ENCODE results near the gene TMEM92. TPM values are rescaled to one million over a fixed set of nuclear protein-coding genes. Genes with fewer than 3 reads are reported as not detected.

Gene TMEM92
- total and polyA plus RNA-seq, 5 donors: not detected

GRCh38 chr17:50318501-50319285, 44.4 kb downstream of the TMEM92 start:
- ATAC-seq: no peak

DNA sequence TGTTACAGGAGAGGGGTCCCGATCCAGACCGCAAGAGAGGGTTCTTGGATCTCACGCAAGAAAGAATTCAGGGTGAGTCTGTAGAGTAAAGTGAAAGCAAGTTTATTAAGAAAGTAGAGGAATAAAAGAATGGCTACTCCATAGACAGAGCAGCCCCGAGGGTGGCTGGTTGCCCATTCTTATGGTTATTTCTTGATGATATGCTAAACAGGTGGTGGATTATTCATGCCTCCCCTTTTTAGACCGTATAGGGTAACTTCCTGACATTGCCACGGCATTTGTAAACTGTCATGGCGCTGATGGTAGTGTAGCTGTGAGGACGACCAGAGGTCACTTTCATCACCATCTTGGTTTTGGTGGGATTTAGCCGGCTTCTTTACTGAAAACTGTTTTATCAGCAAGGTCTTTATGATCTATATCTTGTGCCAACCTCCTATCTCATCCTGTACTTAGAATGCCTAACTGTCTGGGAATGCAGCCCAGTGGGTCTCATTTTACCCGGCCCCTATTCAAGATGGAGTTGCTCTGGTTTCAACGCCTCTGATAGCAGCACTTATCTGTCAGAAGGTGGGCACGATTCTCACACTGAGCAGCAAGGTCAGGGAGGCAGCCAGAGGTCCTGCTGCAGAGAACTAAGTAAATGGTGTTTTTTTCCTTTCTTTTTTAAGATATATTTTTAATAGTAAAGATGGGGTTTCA, 45.2 kb downstream of the TMEM92 start:
- ATAC-seq (no peak), DNase-seq (no peak)
- intact Hi-C loops (cut with DNase I): no loop called here
- 68% methylated on average over 12 of the region's 12 CpGs for WGBS
- Histone ChIP-seq H3K4me1 (ENCODE audit: control insufficient read depth, insufficient read depth, low read length) (no peaks in the 10 kb centered on the region), H3K27me3 (ENCODE audit: control insufficient read depth, insufficient read depth) (no peaks in the 10 kb centered on the region), H3K4me3 (ENCODE audit: low read length) (no peak overlapping the region), H3K9me3 (ENCODE audit: control insufficient read depth, low read length) (no peaks in the 10 kb centered on the region), H3K27ac (ENCODE audit: low read length) (no peak overlapping the region)

More at GRCh38 chr17:50318501-50319285, 44.4 kb downstream of the TMEM92 start:
- intact Hi-C loops (cut with DNase I): no loop called here
- H3K4me3 ChIP-seq (ENCODE audit: low read length): no peak overlapping the region
- no peak for DNase-seq
- H3K4me1 ChIP-seq (ENCODE audit: control insufficient read depth, insufficient read depth, low read length): no peaks in the 10 kb centered on the region
- no peaks in the 10 kb centered on the region for H3K9me3 ChIP-seq (ENCODE audit: control insufficient read depth, low read length)
- H3K27me3 ChIP-seq (ENCODE audit: control insufficient read depth, insufficient read depth): no peaks in the 10 kb centered on the region
- no peak overlapping the region for H3K27ac ChIP-seq (ENCODE audit: low read length)
- WGBS: 71% methylated on average over 10 of the region's 10 CpGs

GRCh38 chr17:50322271-50322670, 48.0 kb downstream of the TMEM92 start:
- intact Hi-C loops (cut with DNase I): no loop called here
- no peaks in the 10 kb centered on the region for H3K9me3 ChIP-seq (ENCODE audit: control insufficient read depth, low read length)
- WGBS: 50% methylated on average over 7 of the region's 7 CpGs
- no peaks in the 10 kb centered on the region for H3K27me3 ChIP-seq (ENCODE audit: control insufficient read depth, insufficient read depth)
- DNase-seq: no peak
- H3K4me3 ChIP-seq (ENCODE audit: low read length): no peak overlapping the region
- no peak for ATAC-seq
- no peak overlapping the region for H3K27ac ChIP-seq (ENCODE audit: low read length)
- no peaks in the 10 kb centered on the region for H3K4me1 ChIP-seq (ENCODE audit: control insufficient read depth, insufficient read depth, low read length)

GRCh38 chr17:50323060-50323459, 48.8 kb downstream of the TMEM92 start:
- Histone ChIP-seq H3K27me3 (ENCODE audit: control insufficient read depth, insufficient read depth) (no peaks in the 10 kb centered on the region), H3K9me3 (ENCODE audit: control insufficient read depth, low read length) (no peaks in the 10 kb centered on the region), H3K4me3 (ENCODE audit: low read length) (no peak overlapping the region), H3K27ac (ENCODE audit: low read length) (no peak overlapping the region), H3K4me1 (ENCODE audit: control insufficient read depth, insufficient read depth, low read length) (no peaks in the 10 kb centered on the region)
- intact Hi-C loops (cut with DNase I): no loop called here
- DNase-seq (no peak), ATAC-seq (no peak)
- WGBS: 57% methylated on average over 5 of the region's 5 CpGs

DNA sequence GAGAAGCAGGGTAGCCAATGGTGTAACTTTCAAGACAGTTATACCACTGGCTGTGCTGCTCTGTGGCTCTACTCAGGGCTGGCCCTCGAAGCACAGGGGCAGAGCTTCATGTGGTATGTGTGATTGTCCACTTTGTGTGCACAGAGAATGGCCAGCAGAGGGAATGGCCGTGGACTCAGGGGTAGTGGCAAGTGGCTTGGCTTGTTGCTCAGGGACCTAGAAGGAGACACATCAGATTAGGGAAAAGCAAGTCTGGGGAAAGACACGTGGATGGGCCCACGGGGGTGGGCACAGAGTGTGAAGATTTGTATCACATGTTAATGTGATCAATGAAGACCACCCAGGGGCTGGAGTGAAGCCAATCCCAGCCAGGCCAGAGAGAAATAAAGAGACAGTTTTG, 51.6 kb downstream of the TMEM92 start:
- intact Hi-C loops (cut with DNase I): no loop called here
- 58% methylated on average over 4 of the region's 4 CpGs for WGBS

DNA sequence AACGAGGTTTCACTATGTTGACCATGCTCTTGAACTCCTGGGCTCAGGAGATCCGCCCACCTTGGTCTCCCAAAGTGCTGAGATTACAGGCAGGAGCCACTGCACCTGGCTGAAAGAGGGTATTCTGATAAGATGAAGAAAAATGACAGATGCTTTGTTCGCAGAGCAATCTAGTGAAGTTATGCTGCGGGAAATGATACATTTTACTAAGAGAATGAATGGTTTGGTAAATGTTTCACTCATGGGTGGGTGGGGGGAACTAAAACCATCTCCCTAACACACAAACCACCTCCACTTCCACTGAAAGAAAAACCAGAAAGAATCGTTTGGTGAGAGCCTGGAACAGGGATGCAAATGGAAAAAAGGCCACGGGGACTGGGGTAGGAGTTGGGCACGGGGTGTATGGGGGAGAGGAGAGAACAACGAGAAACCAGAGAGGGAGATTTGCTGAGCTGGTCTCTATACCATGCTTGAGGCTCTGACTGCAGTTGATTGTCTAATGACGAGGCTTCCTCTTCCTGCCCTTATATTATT, 52.6 kb downstream of the TMEM92 start:
- 76% methylated on average over 9 of the region's 9 CpGs for WGBS
- intact Hi-C loops (cut with DNase I): no loop called here
- no peaks in the 10 kb centered on the region for H3K27me3 ChIP-seq (ENCODE audit: control insufficient read depth, insufficient read depth)

More for the DNA sequence above, 51.6 kb downstream of the TMEM92 start:
- no peaks in the 10 kb centered on the region for H3K4me1 ChIP-seq (ENCODE audit: control insufficient read depth, insufficient read depth, low read length)
- DNase-seq (no peak), ATAC-seq (no peak)
- H3K27ac ChIP-seq (ENCODE audit: low read length): no peak overlapping the region
- H3K9me3 ChIP-seq (ENCODE audit: control insufficient read depth, low read length): no peaks in the 10 kb centered on the region
- no peak overlapping the region for H3K4me3 ChIP-seq (ENCODE audit: low read length)
- H3K27me3 ChIP-seq (ENCODE audit: control insufficient read depth, insufficient read depth): no peaks in the 10 kb centered on the region

GRCh38 chr17:50328363-50329325, 54.4 kb downstream of the TMEM92 start:
- no peak for ATAC-seq
- Histone ChIP-seq H3K27me3 (ENCODE audit: control insufficient read depth, insufficient read depth) (no peaks in the 10 kb centered on the region), H3K4me3 (ENCODE audit: low read length) (no peak overlapping the region), H3K27ac (ENCODE audit: low read length) (no peak overlapping the region), H3K4me1 (ENCODE audit: control insufficient read depth, insufficient read depth, low read length) (no peaks in the 10 kb centered on the region), H3K9me3 (ENCODE audit: control insufficient read depth, low read length) (no peaks in the 10 kb centered on the region)
- intact Hi-C loops (cut with DNase I): no loop called here
- 72% methylated on average over 21 of the region's 21 CpGs for WGBS
- DNase-seq: no peak

More for the DNA sequence above, 52.6 kb downstream of the TMEM92 start:
- Histone ChIP-seq H3K4me3 (ENCODE audit: low read length) (no peak overlapping the region), H3K27ac (ENCODE audit: low read length) (no peak overlapping the region), H3K4me1 (ENCODE audit: control insufficient read depth, insufficient read depth, low read length) (no peaks in the 10 kb centered on the region), H3K9me3 (ENCODE audit: control insufficient read depth, low read length) (no peaks in the 10 kb centered on the region)
- no peak for DNase-seq
- ATAC-seq: no peak

GRCh38 chr17:50329716-50330115, 55.5 kb downstream of the TMEM92 start:
- DNase-seq (no peak), ATAC-seq (peak in 1 of 2 donors; percentile 37)
- H3K27ac ChIP-seq (ENCODE audit: low read length): no peak overlapping the region
- H3K4me3 ChIP-seq (ENCODE audit: low read length): no peak overlapping the region
- H3K9me3 ChIP-seq (ENCODE audit: control insufficient read depth, low read length): no peaks in the 10 kb centered on the region
- intact Hi-C loops (cut with DNase I): no loop called here
- no peaks in the 10 kb centered on the region for H3K4me1 ChIP-seq (ENCODE audit: control insufficient read depth, insufficient read depth, low read length)
- H3K27me3 ChIP-seq (ENCODE audit: control insufficient read depth, insufficient read depth): no peaks in the 10 kb centered on the region
- 77% methylated on average over 3 of the region's 3 CpGs for WGBS

GRCh38 chr17:50330151-50330775, 56.0 kb downstream of the TMEM92 start:
- 78% methylated on average over 11 of the region's 11 CpGs for WGBS
- DNase-seq (no peak), ATAC-seq (no peak)
- Histone ChIP-seq H3K9me3 (ENCODE audit: control insufficient read depth, low read length) (no peaks in the 10 kb centered on the region), H3K4me3 (ENCODE audit: low read length) (no peak overlapping the region), H3K27ac (ENCODE audit: low read length) (no peak overlapping the region), H3K27me3 (ENCODE audit: control insufficient read depth, insufficient read depth) (no peaks in the 10 kb centered on the region), H3K4me1 (ENCODE audit: control insufficient read depth, insufficient read depth, low read length) (no peaks in the 10 kb centered on the region)
- intact Hi-C loops (cut with DNase I): no loop called here
